Caco-2 (cell line): ENCODE data around the gene CCNA1. TPM values are rescaled to one million over a fixed set of nuclear protein-coding genes. Genes with fewer than 3 reads are reported as not detected.

Source experiments
- Bru-seq: library from RNA; stranded (reverse); fragments of 400-500 nt; gene quantifications from one replicate; lab custom pipeline; 2021; lab: Mats Ljungman, UMichigan
- BruChase-seq, 2 experiments: library from RNA; stranded (reverse); fragments of 400-500 nt; gene quantifications; one replicate each; lab custom pipeline; 2021; lab: Mats Ljungman, UMichigan
- BruUV-seq: library from RNA; stranded (reverse); fragments of 400-500 nt; replicated peaks from 2 replicates; lab custom pipeline; 2021; lab: Mats Ljungman, UMichigan
- CTCF ChIA-PET: fragments of 300-600 bp; sonication (Branson Sonifier 250); formaldehyde crosslinking; loops from one replicate; lab custom pipeline; 2022; ENCODE audit warnings: antibody characterized with exemption; lab: Charles Lee
- POLR2A ChIA-PET: fragments of 300-600 bp; sonication (Branson Sonifier 250); formaldehyde crosslinking; loops from one replicate; lab custom pipeline; 2022; ENCODE audit warnings: antibody characterized with exemption; lab: Charles Lee
- DNase-seq, 2 experiments: peaks; one replicate each; pipeline versions ENCODE4 v3.0.0 to v3.0.0-alpha.2; 2020 to 2022
- H3K27me3 ChIP-seq: replicated peaks from 2 replicates; pipeline ENCODE4 v1.6.0; 2011; ENCODE audit warnings: low read length; ENCODE audit not compliant: control insufficient read depth, insufficient read depth
- H3K36me3 ChIP-seq: 2 replicates; pipeline ENCODE4 v1.5.1; 2011; ENCODE audit warnings: low read length; ENCODE audit not compliant: control insufficient read depth, insufficient read depth
- H3K4me1 ChIP-seq: fragments of 250-450 bp; sonication (Bioruptor Pico); 2 replicates; pipeline ENCODE4 v1.5.1; 2020; ENCODE audit warnings: mild to moderate bottlenecking
- H3K4me3 ChIP-seq: 2 replicates; pipeline ENCODE4 v1.5.1; 2011; ENCODE audit warnings: low read depth, mild to moderate bottlenecking, control low read depth, low read length
- H3K9me3 ChIP-seq: fragments of 250-450 bp; sonication (Bioruptor Pico); 2 replicates; pipeline ENCODE4 v1.5.1; 2020; ENCODE audit warnings: mild to moderate bottlenecking, moderate library complexity
- H3K27ac Mint-ChIP-seq: one replicate; pipeline ENCODE4 v1.8.0; 2022; ENCODE audit warnings: mixed read lengths; ENCODE audit not compliant: unreplicated experiment
- H3K27me3 Mint-ChIP-seq: one replicate; pipeline ENCODE4 v1.8.0; 2022; ENCODE audit warnings: mixed read lengths; ENCODE audit not compliant: insufficient read depth, unreplicated experiment
- H3K36me3 Mint-ChIP-seq: one replicate; pipeline ENCODE4 v1.8.0; 2022; ENCODE audit warnings: mild to moderate bottlenecking, mixed read lengths; ENCODE audit not compliant: insufficient read depth, unreplicated experiment
- H3K4me1 Mint-ChIP-seq: one replicate; pipeline ENCODE4 v1.8.0; 2022; ENCODE audit warnings: low read depth, mixed read lengths; ENCODE audit not compliant: unreplicated experiment
- H3K4me3 Mint-ChIP-seq: one replicate; pipeline ENCODE4 v1.8.0; 2022; ENCODE audit warnings: mild to moderate bottlenecking, moderate library complexity, mixed read lengths; ENCODE audit not compliant: unreplicated experiment
- H3K9me3 Mint-ChIP-seq: one replicate; pipeline ENCODE4 v1.8.0; 2022; ENCODE audit warnings: mixed read lengths; ENCODE audit not compliant: unreplicated experiment
- CTCF ChIP-seq, 2 experiments: fragments of 200-600 bp in 1 of 2; IDR thresholded peaks; 1 replicate in 1 of 2; 2 replicates in 1 of 2; pipeline versions ENCODE4 v1.5.1 to v1.8.0; 2011 to 2022; ENCODE audit warnings: antibody characterized with exemption in 1 of 2, control low read depth in 1 of 2, inconsistent platforms in 1 of 2, low read depth in 1 of 2, low read length in 1 of 2, mild to moderate bottlenecking in 1 of 2, moderate library complexity in 1 of 2; ENCODE audit not compliant: insufficient read depth in 1 of 2, severe bottlenecking in 1 of 2, unreplicated experiment in 1 of 2
- intact Hi-C: fragments of 100-400 bp; cut with micrococcal nuclease; formaldehyde crosslinking; loops from one replicate; pipeline ENCODE4 v1.10.0; 2022; ENCODE audit not compliant: unreplicated experiment
- long read RNA-seq: library from polyadenylated mRNA; stranded (forward); transcript quantifications from one replicate; pipeline ENCODE4 v2.0.0, GENCODE V29; 2022
- total RNA-seq: library from RNA; stranded (reverse); gene quantifications from 2 replicates; pipeline ENCODE4 v1.2.3, GENCODE V29; 2022

CCNA1 gene
- total RNA-seq (not detected in 2 replicates), Bru-seq, nascent RNA (not detected), BruChase-seq, experiment 1, labeled RNA remaining after a 2-hour chase (not detected), BruChase-seq, experiment 2, labeled RNA remaining after a 6-hour chase (not detected)
- long read RNA-seq: 0 reads

GRCh38 chr13:36432106-36432544 lies at the start of gene CCNA1:
TSS of gene CCNA1 (plus strand) at chr13:36432495. CDS start at chr13:36433057, 562 bp downstream.
- Mint-ChIP-seq H3K9me3 (peaks cover 10% of the 10 kb centered on the region), H3K27ac (no peak within 1 kb of the TSS), H3K4me1 (no peaks in the 10 kb centered on the region), H3K36me3 (no peaks in the 10 kb centered on the region), H3K4me3 (no peak within 1 kb of the TSS), H3K27me3 (peaks cover 5% of the 10 kb centered on the region)
- intact Hi-C loops: no loop called here
- Histone ChIP-seq H3K4me3 (no peak within 1 kb of the TSS), H3K36me3 (no peaks in the 10 kb centered on the region), H3K27me3 (no peaks in the 10 kb centered on the region), H3K4me1 (no peaks in the 10 kb centered on the region), H3K9me3 (no peaks in the 10 kb centered on the region)
- ChIA-PET CTCF (no interaction called here), POLR2A (no interaction called here)
- no peak for DNase-seq
- no TSS peak for BruUV-seq
- no peak for TF ChIP-seq CTCF (IDR thresholded peaks at IDR 0.05; ENCODE audit: insufficient read depth in 1 of 2, low read depth in 1 of 2, low read length in 1 of 2, severe bottlenecking in 1 of 2, unreplicated experiment in 1 of 2)

GRCh38 chr13:36385489-36385888 lies 46.8 kb upstream of the CCNA1 start:
- intact Hi-C loops: no loop called here
- CTCF ChIA-PET: no interaction called here
- no peaks in the 10 kb centered on the region for H3K27me3 ChIP-seq

GRCh38 chr13:36395280-36395679 lies 37.0 kb upstream of the CCNA1 start:
- Mint-ChIP-seq H3K27me3 (no peaks in the 10 kb centered on the region), H3K4me1 (no peaks in the 10 kb centered on the region), H3K9me3 (peaks cover 6% of the 10 kb centered on the region), H3K4me3 (no peak overlapping the region), H3K27ac (no peak overlapping the region), H3K36me3 (no peaks in the 10 kb centered on the region)
- intact Hi-C loops: loop anchor here (1.0 kb wide), 2 partner anchors 49 to 112 kb away; partner anchors contain the start of gene SPART
- Histone ChIP-seq H3K36me3 (no peaks in the 10 kb centered on the region), H3K4me1 (no peaks in the 10 kb centered on the region), H3K27me3 (no peaks in the 10 kb centered on the region), H3K4me3 (no peak overlapping the region), H3K9me3 (0 out of 2 replicates have a peak, but pooled peaks cover 3% of the 10 kb centered on the region)
- BruUV-seq: no TSS peak
- TF ChIP-seq CTCF (IDR thresholded peaks at IDR 0.05; ENCODE audit: insufficient read depth in 1 of 2, low read depth in 1 of 2, low read length in 1 of 2, severe bottlenecking in 1 of 2, unreplicated experiment in 1 of 2): no peak
- CTCF ChIA-PET: interaction anchor here (1.1 kb wide), 1 partner anchor 112 kb away, joined by 3 read pairs; no protein-coding TSS in a partner anchor
- DNase-seq: no peak
- POLR2A ChIA-PET: no interaction called here

More at GRCh38 chr13:36385489-36385888, 46.8 kb upstream of the CCNA1 start:
- Histone ChIP-seq H3K9me3 (no peaks in the 10 kb centered on the region), H3K4me1 (no peaks in the 10 kb centered on the region), H3K4me3 (no peak overlapping the region), H3K36me3 (no peaks in the 10 kb centered on the region)
- DNase-seq: no peak
- Mint-ChIP-seq H3K4me3 (no peak overlapping the region), H3K27me3 (peaks cover 3% of the 10 kb centered on the region), H3K27ac (no peak overlapping the region), H3K4me1 (no peaks in the 10 kb centered on the region), H3K9me3 (no peaks in the 10 kb centered on the region), H3K36me3 (no peaks in the 10 kb centered on the region)
- no peak for TF ChIP-seq CTCF (IDR thresholded peaks at IDR 0.05; ENCODE audit: insufficient read depth in 1 of 2, low read depth in 1 of 2, low read length in 1 of 2, severe bottlenecking in 1 of 2, unreplicated experiment in 1 of 2)
- POLR2A ChIA-PET: no interaction called here
- no TSS peak for BruUV-seq
